SU-DHL-6 (cell line): ENCODE data around the gene TMEM204.

ENCODE experiments used
- H2AFZ ChIP-seq: fragments of 200-600 bp; sonication (generic); 2 replicates; pipeline ENCODE4 v1.6.1; 2014; ENCODE audit warnings: low read depth, mild to moderate bottlenecking, moderate library complexity, mixed read lengths, antibody characterized with exemption, low read length; ENCODE audit not compliant: severe bottlenecking
- H3F3A ChIP-seq: fragments of 200-600 bp; shearing (Covaris generic); 2 replicates; pipeline ENCODE4 v1.6.0; 2016; ENCODE audit warnings: antibody characterized with exemption, mild to moderate bottlenecking; ENCODE audit not compliant: insufficient read depth
- H3K27ac ChIP-seq: fragments of 200-600 bp; sonication (generic); 2 replicates; pipeline ENCODE4 v1.5.1; 2016; ENCODE audit warnings: low read depth, mild to moderate bottlenecking, low read length, moderate library complexity, mixed read lengths
- H3K27me3 ChIP-seq: fragments of 200-600 bp; sonication (generic), shearing (Covaris generic); 2 replicates; pipeline ENCODE4 v1.6.0; 2014; ENCODE audit warnings: mild to moderate bottlenecking, low read length
- H3K36me3 ChIP-seq: fragments of 200-600 bp; sonication (generic); 2 replicates; pipeline ENCODE4 v1.6.1; 2014; ENCODE audit warnings: mild to moderate bottlenecking, low read length, mixed read lengths
- H3K4me2 ChIP-seq: fragments of 300-600, 200-600 bp; shearing (Covaris generic), sonication (generic); 2 replicates; pipeline ENCODE4 v1.6.0; 2014; ENCODE audit warnings: low read length, low read depth, mild to moderate bottlenecking; ENCODE audit not compliant: poor library complexity, severe bottlenecking
- H3K4me3 ChIP-seq: fragments of 200-600 bp; sonication (generic); 2 replicates; pipeline ENCODE4 v1.5.1; 2014; ENCODE audit warnings: antibody characterized with exemption, low read length, mild to moderate bottlenecking, mixed read lengths; ENCODE audit not compliant: insufficient read depth, poor library complexity, severe bottlenecking
- H3K79me2 ChIP-seq: fragments of 200-600 bp; sonication (generic); 2 replicates; pipeline ENCODE4 v1.6.1; 2014; ENCODE audit warnings: mild to moderate bottlenecking, low read length, moderate library complexity; ENCODE audit not compliant: insufficient read depth
- H3K9ac ChIP-seq: fragments of 200-600 bp; sonication (generic); 2 replicates; pipeline ENCODE4 v1.7.0; 2014; ENCODE audit warnings: mild to moderate bottlenecking, low read length
- H3K9me2 ChIP-seq: fragments of 200-600 bp; sonication (generic); replicated peaks from 2 replicates; pipeline ENCODE4 v1.6.1; 2014; ENCODE audit warnings: low read length; ENCODE audit not compliant: insufficient read depth
- H3K9me3 ChIP-seq: fragments of 200-600 bp; sonication (generic); 2 replicates; pipeline ENCODE4 v1.6.1; 2014; ENCODE audit warnings: low read length, mixed read lengths; ENCODE audit not compliant: insufficient read depth
- H4K20me1 ChIP-seq: fragments of 200-600 bp; sonication (generic); 2 replicates; pipeline ENCODE4 v1.6.1; 2014; ENCODE audit warnings: low read depth, mild to moderate bottlenecking, antibody characterized with exemption, low read length, moderate library complexity, mixed read lengths
- EZH2phosphoT487 ChIP-seq: fragments of 200-600 bp; sonication (generic), shearing (Covaris generic); conservative IDR thresholded peaks from 2 replicates; pipeline ENCODE4 v1.6.1; 2018; ENCODE audit warnings: mild to moderate bottlenecking, antibody characterized with exemption, low read length, moderate library complexity, mixed read lengths
- TF ChIP-seq, protein P1 (sequence below): fragments of 200-600 bp; sonication (generic); IDR thresholded peaks from one replicate; pipeline ENCODE4 v1.5.1; 2017; ENCODE audit warnings: antibody characterized with exemption, mild to moderate bottlenecking, low read length, moderate library complexity; ENCODE audit not compliant: insufficient read depth, poor library complexity, severe bottlenecking

Gene TMEM204

DNA sequence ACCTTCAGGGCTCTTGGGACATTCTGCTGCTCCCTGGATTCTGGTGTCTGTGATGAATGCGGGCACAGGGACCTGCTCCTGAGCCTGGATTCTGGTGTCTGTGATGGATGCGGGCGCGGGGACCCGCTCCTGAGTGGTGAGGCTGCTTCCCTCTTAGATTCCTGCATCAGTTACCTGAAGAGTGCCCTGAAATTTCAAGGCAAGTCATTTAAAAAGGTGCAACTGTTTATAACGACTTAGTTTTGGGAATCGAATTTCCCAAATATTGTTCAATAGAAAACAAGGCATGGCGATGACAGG lies 7.0 kb downstream of the TMEM204 start:
- no peaks in the 10 kb centered on the region for H3F3A ChIP-seq

DNA sequence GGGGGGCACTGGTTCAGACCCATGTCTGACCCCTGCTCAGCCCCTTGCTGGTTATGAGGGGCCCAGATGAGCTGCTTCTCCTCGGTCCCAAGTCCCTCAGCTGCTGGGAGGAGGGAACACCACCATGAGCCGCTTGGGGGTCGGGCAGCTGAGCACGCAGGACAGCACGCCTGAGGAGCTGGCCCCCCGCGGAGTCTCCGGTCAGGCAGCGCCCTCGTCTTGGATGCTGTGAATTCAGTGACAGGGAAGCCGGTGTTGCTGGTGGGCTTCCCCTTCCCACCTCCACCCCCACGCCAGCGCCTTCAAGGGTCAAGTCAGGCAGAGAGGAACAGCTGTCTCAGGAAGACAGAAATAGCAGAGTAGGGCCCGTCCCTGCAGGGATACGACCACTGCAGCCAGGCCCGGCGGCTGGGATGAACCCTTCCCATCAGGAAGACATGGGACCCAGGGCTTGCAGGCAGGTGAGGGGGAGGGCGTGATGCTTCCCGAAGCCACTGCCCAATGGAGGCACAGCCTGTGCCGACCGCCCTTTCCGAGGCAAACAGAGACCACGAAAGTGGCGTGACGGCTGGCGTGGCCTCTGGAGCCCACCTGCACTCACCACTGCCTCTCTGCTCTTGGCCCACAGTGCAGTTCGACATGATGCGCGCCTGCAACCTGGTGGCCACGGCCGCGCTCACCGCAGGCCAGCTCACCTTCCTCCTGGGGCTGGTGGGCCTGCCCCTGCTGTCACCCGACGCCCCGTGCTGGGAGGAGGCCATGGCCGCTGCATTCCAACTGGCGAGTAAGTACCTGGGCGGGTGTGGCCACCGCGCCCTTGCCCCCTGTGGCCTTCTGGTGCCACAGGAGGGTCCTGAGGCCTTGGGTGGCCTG lies 8.1 kb downstream of the TMEM204 start:
- no peaks in the 10 kb centered on the region for H3K9me3 ChIP-seq
- no peaks in the 10 kb centered on the region for H3K9me2 ChIP-seq
- no peak overlapping the region for H2AFZ ChIP-seq
- H3K27ac ChIP-seq: no peak overlapping the region
- no peak overlapping the region for H3K4me3 ChIP-seq
- no peaks in the 10 kb centered on the region for H3F3A ChIP-seq
- H3K27me3 ChIP-seq: no peaks in the 10 kb centered on the region
- H3K36me3 ChIP-seq: no peaks in the 10 kb centered on the region
- no peak overlapping the region for H3K4me2 ChIP-seq
- TF ChIP-seq, protein P1, sequence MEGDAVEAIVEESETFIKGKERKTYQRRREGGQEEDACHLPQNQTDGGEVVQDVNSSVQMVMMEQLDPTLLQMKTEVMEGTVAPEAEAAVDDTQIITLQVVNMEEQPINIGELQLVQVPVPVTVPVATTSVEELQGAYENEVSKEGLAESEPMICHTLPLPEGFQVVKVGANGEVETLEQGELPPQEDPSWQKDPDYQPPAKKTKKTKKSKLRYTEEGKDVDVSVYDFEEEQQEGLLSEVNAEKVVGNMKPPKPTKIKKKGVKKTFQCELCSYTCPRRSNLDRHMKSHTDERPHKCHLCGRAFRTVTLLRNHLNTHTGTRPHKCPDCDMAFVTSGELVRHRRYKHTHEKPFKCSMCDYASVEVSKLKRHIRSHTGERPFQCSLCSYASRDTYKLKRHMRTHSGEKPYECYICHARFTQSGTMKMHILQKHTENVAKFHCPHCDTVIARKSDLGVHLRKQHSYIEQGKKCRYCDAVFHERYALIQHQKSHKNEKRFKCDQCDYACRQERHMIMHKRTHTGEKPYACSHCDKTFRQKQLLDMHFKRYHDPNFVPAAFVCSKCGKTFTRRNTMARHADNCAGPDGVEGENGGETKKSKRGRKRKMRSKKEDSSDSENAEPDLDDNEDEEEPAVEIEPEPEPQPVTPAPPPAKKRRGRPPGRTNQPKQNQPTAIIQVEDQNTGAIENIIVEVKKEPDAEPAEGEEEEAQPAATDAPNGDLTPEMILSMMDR: no peak
- no peak for TF ChIP-seq EZH2phosphoT487
- no peaks in the 10 kb centered on the region for H4K20me1 ChIP-seq
- no peaks in the 10 kb centered on the region for H3K79me2 ChIP-seq
- no peak overlapping the region for H3K9ac ChIP-seq

More for the DNA sequence above, 7.0 kb downstream of the TMEM204 start:
- TF ChIP-seq, protein P1: no peak
- TF ChIP-seq EZH2phosphoT487: no peak
- no peak overlapping the region for H3K4me3 ChIP-seq
- H3K9me3 ChIP-seq: no peaks in the 10 kb centered on the region
- no peaks in the 10 kb centered on the region for H3K9me2 ChIP-seq
- no peaks in the 10 kb centered on the region for H3K36me3 ChIP-seq
- H3K4me2 ChIP-seq: no peak overlapping the region
- no peaks in the 10 kb centered on the region for H3K79me2 ChIP-seq
- no peaks in the 10 kb centered on the region for H4K20me1 ChIP-seq
- H3K27ac ChIP-seq: no peak overlapping the region
- no peak overlapping the region for H2AFZ ChIP-seq
- H3K27me3 ChIP-seq: no peaks in the 10 kb centered on the region
- H3K9ac ChIP-seq: no peak overlapping the region

DNA sequence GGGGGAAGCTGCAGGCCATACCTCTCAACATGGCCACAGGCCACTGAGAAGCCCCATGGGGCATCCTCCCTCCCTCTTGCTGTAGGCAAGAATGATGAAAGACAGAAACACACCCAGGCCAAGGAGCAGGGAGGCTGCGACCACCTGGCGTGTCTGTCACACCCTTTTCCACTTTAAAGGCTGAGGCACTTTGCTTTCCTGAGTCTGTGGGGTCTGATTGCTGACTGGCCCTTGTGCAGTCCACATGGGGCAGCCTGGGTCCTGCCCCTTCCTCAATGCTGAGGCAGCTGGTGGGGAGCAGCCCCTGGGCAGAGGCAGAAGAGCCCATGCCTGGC lies 8.7 kb downstream of the TMEM204 start:
- no peak overlapping the region for H3K9ac ChIP-seq
- no peak overlapping the region for H3K27ac ChIP-seq
- H3K36me3 ChIP-seq: no peaks in the 10 kb centered on the region
- no peak overlapping the region for H3K4me3 ChIP-seq
- H3K9me3 ChIP-seq: no peaks in the 10 kb centered on the region
- TF ChIP-seq EZH2phosphoT487: no peak
- TF ChIP-seq, protein P1: no peak
- no peak overlapping the region for H3K4me2 ChIP-seq
- H3F3A ChIP-seq: no peaks in the 10 kb centered on the region
- H3K9me2 ChIP-seq: no peaks in the 10 kb centered on the region
- no peaks in the 10 kb centered on the region for H4K20me1 ChIP-seq
- H2AFZ ChIP-seq: no peak overlapping the region
- H3K27me3 ChIP-seq: no peaks in the 10 kb centered on the region
- no peaks in the 10 kb centered on the region for H3K79me2 ChIP-seq
